ENCODE data around the gene LY6G5C. TPM values are rescaled to one million over a fixed set of nuclear protein-coding genes. Genes with fewer than 3 reads are reported as not detected.
A peak's percentile ranks its signal among the peaks of the same experiment; 100 is the strongest.

The LY6G5C gene
- total and polyA plus RNA-seq, 9 of the 15 experiments (the other 6 are each of a cell fraction or from before 2014, with no cell fraction given) = 0.10 to 0.67 (median 0.46) TPM; not detected in 4

GRCh38 chr6:31702819-31703716 lies 22.2 kb upstream of the LY6G5C start, which contains the start of gene ABHD16A (continued):
- peak; percentile 93 for TF ChIP-seq NEUROD1 (IDR thresholded peaks at IDR 0.05; ENCODE audit: borderline replicate concordance, low read depth, low read length, partially characterized antibody)
- 0 out of 2 replicates have a peak, but pooled peaks have one; percentile 43 for TF ChIP-seq ATF2 (CRISPR knock-in tag; IDR thresholded peaks at IDR 0.05)
- no peak for TF ChIP-seq CHD4 (IDR thresholded peaks at IDR 0.05; ENCODE audit: insufficient read depth, insufficient replicate concordance, low read depth, low read length, poor library complexity, severe bottlenecking)
- no peak; the same call in 1 of the 2 replicates for TF ChIP-seq CEBPZ (IDR thresholded peaks at IDR 0.05; ENCODE audit: borderline replicate concordance, low read depth, low read length)
- TF ChIP-seq AFF1 (IDR thresholded peaks at IDR 0.05; ENCODE audit: low read depth in 1 of 2, partially characterized antibody in 2 of 2) = peak; percentile 54 to 99
- no peak for TF ChIP-seq HNRNPK (IDR thresholded peaks at IDR 0.05; ENCODE audit: low read depth, low read length, poor library complexity, severe bottlenecking)
- peak; percentile 62 for TF ChIP-seq TARDBP (IDR thresholded peaks at IDR 0.05)
- TF ChIP-seq PCBP1 (IDR thresholded peaks at IDR 0.05; ENCODE audit: low read depth, low read length, poor library complexity, severe bottlenecking) = peak; percentile 19
- TF ChIP-seq NFIC (IDR thresholded peaks at IDR 0.05) = peak; percentile 49; the same call in 1 of the 2 replicates
- TF ChIP-seq KLF13 (tag; IDR thresholded peaks at IDR 0.05; ENCODE audit: borderline replicate concordance, low read depth) = peak; percentile 53; the same call in 1 of the 2 replicates
- TF ChIP-seq TEAD1 (CRISPR knock-in tag; IDR thresholded peaks at IDR 0.05) = peak; percentile 19 to 64; a peak in 2 of 4 replicates
- TF ChIP-seq ZNF253 (CRISPR knock-in tag; conservative IDR thresholded peaks at IDR 0.05) = no peak
- TF ChIP-seq, protein P1, sequence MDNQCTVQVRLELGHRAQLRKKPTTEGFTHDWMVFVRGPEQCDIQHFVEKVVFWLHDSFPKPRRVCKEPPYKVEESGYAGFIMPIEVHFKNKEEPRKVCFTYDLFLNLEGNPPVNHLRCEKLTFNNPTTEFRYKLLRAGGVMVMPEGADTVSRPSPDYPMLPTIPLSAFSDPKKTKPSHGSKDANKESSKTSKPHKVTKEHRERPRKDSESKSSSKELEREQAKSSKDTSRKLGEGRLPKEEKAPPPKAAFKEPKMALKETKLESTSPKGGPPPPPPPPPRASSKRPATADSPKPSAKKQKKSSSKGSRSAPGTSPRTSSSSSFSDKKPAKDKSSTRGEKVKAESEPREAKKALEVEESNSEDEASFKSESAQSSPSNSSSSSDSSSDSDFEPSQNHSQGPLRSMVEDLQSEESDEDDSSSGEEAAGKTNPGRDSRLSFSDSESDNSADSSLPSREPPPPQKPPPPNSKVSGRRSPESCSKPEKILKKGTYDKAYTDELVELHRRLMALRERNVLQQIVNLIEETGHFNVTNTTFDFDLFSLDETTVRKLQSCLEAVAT (IDR thresholded peaks at IDR 0.05) = peak; percentile 66 to 95; a peak in 2 of 4 replicates
- no peak for TF ChIP-seq GABPB2 (CRISPR knock-in tag; conservative IDR thresholded peaks at IDR 0.05)
